Measurements from ENCODE around the gene GNAS-AS1.
A peak's percentile ranks its signal among the peaks of the same experiment; 100 is the strongest.

GNAS-AS1 gene

DNA sequence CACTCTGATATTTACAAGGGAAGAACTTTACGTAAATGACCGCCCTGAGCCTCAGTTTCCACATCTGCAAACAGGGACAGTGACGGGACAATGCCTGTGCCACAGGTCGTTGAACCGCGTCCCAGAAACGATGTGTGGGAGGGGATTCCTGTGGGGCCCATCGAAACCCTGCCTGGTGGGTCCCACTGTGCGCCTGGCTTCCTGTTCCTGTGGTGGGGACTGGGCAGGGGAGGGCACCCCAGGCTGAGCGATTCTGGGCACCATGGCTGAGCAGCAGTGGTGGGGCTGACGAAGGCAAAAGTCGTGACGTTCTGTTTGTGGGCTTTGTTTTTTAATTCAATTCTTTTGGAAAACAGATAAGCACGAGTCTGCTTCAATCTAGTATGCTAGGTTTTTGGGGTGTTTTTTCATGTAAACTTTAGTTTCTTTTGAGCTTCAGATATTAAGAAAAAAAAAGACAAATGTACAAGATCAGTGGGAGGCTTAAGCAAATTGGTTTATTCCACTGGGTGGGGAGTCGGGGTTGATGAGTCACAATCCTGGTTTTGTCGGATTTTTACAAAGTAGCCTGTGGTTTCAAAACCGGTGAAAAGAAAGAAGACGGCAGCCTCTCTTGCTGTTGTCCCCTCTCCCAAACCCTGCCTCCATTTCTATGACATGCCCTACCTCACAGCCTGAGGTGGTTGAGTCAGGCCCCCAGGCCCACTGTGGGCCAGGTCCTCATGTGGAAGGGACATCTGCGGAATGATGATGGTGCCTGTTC is 40.4 kb downstream of the GNAS-AS1 start:
- peak; percentile 23 to 24 for DNase-seq (ENCODE audit: low read depth in 2 of 2)

DNA sequence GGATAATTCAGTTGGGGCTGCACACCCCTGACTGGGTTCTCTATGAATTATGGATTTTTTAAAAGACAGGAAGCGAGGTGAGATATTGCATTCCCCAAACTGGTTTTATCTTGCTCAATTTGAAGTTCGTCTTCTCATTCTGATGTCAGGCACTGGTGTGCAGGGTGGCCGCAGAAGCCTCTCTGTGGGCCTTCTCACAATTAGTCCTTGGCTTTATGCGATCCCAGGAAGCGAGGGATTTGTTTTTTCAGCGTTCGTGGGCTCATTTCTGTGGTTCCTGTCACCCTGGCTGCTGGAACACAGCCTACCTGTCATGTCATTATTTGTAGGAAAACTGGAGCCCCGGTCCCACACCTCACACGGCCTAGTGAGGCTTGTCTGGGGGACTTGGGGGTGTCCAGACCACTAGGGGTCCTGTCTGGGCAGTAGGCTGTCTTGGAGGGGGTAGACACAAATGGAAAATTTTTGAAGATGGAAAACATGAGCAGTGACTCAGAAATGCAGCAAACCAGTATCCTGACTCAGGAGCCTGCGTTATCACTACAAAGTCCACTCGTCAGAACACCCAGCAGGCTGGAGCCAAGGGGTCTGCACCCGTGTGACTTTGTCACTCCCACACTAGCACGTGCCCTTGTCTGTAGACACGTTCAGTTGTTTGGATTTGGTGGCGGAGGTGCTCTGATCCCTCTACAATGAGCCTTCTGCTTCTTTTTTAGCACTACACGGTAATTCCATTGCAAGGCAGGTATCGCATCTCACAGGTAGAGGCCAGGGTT is 42.2 kb downstream of the GNAS-AS1 start:
- no peak for DNase-seq (ENCODE audit: low read depth in 2 of 2)

DNA sequence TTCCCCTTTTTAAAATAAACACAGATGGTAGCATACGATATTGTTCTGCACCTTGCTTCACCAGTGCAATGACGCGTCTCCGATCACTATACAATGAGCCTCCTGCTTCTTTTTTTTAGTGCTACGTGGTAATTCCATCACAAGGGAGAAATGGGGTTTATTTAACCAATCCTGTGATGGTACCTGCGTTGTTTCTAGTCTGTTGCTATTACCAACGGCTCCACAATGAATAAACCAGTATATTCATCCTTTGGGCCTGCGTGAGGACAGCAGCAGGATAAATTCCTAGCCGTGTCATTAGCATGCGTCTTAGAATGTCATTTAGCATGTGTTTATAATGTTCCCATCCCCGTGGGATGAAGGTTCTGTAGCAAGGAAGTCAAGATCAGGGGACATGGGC is 42.9 kb downstream of the GNAS-AS1 start:
- no peak for DNase-seq (ENCODE audit: low read depth in 2 of 2)

DNA sequence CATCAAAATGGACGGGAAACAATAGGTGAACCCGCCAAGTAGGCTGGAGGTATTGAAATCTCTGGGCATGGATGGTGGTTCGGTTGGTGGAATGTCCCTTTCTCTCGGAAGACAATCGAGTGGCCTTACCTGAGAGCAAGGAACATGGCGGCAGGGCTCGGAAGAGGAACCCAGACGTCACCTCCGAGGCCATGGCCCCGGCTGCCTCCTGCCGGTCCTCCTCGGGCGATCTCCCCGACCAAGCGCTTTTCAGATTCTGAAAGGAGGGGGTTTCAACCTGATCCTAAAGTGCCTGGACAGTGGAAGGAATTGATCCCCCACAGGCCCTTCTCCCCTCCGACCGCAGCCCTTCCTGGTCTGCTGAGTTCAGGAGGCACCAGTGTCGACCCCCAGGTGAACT is 47.2 kb downstream of the GNAS-AS1 start:
- DNase-seq (ENCODE audit: low read depth in 2 of 2) = no peak

DNA sequence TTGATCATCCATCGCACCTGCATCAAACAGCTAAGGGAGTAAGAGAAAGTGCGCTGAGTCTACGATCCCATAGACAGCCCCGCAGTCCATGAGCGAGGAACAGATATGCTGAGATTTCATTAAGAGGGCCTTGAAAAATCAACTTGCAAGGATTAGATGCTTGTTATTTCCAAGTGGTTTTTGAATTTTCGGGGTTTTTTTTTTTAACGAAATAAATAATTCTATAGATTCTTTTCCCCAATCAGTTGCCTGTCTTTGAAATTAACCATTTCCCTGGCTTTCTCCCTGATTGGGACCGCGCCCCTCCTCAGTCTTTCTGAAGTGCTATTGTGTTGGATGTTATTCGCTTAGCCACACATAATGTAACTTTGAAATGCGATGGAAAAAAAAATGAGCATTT is 48.6 kb downstream of the GNAS-AS1 start:
- no peak for DNase-seq (ENCODE audit: low read depth in 2 of 2)

GRCh38 chr20:58800134-58800871 is 50.4 kb downstream of the GNAS-AS1 start:
- DNase-seq (ENCODE audit: low read depth in 2 of 2) = no peak

DNA sequence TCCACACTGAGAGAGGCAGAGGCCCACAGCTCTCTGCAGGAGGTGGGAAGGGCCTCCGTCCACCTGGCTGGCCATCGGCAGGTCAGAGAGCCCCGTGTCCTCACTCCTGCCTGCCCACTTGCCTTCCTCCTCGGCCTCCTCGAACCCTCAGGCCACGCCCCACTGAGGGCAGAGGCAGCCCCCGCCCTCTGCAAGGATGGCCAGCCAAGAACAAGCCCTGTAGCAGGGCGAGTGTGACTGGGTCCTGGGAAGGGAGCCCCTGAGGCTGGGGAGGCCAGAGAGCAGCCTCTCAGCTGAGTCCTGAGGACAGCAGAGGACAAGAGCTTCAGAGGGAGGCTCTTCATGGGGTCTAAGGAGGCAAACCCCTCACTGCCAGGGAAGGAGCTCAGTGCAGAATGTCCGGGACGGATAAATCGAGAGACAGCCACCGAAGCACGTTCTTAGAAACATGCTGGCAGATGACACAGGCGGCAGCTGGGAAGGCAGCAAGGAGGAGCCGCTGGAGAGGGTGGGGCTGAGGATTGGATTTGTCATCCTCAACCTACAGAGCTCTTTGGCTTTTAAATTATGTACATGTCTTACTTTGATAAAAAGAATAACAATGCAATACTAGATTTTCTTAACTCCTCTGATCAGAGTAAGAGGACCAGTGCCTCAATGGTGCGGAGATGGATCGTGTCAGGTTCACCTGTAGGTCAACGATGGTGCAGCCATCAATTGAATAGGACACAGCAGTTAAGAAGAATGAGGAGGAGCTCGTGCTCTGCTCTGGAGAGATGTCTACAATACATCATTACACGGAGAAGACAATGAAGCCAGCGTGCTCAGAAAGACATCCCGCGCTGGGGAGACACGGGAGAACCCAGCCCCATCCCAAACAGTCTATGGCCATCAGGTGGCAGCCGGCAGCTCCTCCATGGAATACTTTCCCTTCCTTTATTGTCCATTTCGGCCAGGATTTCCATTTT is 53.0 kb downstream of the GNAS-AS1 start:
- DNase-seq (ENCODE audit: low read depth in 2 of 2) = no peak

DNA sequence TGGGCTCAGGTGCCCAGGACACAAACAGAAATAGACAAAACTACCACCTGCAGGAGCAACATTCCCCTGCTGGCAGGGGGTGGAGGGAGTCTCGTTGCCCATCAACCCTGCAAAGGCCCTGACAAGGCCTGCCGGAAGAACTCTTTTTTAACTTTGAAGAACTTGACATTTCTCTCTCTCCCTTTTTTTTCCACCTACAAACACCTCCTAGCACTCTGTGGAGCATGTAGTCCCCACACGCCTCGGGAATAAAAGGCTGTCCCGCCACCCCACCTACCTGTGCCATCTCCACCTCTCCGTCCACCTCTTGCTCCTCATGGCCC is 54.8 kb downstream of the GNAS-AS1 start:
- no peak for DNase-seq (ENCODE audit: low read depth in 2 of 2)

DNA sequence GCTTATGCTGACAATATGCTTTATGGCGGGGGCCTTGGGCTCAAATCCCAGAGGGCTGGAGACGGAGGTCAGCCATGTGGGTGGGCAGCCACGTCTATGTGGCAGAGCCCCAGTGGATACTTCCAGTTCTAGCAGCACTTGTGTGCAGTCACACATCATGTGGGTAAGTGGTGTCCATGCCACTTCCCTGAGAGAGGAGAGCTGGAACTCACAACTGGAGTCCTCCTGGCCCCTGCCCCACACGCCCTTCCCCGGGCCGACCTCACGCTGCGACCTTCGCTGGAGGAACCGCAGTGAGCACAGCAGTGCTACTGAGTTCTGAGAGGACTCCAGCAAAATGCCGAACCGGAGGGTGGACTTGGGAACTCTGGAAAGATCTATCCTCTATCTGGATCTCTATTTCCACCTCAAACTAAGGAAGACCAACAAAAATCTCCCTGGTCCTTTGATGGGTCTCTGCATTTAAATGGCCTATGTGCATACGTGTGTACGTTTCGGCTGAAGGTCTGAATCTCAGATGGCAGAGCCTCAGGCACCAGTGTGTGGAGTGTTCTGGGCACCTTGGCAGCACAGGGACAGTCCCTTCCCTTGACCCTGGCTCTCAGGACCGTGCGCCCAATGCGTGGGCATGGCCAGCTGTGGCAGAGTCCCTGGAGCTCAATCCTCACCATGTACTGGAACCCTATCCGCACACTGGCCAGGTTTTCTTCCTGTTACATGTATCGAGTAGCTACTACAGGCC is 55.4 kb downstream of the GNAS-AS1 start:
- no peak for DNase-seq (ENCODE audit: low read depth in 2 of 2)

DNA sequence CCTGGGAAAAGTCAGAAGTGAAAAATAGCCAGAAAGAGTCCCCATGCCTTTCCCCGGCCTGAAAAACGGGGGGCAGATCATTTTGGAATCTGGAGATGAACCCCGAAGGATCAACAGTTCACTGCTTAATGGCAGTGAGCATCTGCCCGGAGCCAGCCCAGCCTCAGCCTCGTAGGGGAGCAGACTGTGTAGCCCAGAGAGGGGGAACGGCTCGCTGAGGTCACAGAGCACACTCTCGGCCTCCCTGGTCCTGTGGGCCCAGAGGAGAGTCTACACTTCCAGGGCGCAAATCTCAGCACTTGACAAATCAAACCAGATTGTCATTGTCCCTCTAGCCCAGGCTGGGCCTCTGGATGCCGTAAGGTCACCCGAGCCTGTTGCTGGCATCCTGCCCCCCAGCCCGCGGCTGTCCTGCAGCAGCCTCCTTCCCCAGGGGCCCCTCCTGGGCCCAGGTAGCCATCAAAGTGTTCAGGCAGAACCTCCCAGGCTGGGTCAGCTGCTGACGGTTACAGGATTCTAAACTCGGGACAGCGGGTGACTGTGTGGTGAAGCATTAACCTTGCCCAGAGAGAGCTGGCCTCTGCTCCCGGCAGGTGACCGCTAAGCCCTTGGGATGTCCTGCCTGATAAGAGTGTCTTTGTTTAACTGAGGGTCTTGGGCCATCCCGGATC is 56.1 kb downstream of the GNAS-AS1 start:
- no peak for DNase-seq (ENCODE audit: low read depth in 2 of 2)

GRCh38 chr20:58793512-58794420 is 56.9 kb downstream of the GNAS-AS1 start:
- no peak for DNase-seq (ENCODE audit: low read depth in 2 of 2)

GRCh38 chr20:58792426-58792825 is 58.3 kb downstream of the GNAS-AS1 start:
- no peak for DNase-seq (ENCODE audit: low read depth in 2 of 2)

DNA sequence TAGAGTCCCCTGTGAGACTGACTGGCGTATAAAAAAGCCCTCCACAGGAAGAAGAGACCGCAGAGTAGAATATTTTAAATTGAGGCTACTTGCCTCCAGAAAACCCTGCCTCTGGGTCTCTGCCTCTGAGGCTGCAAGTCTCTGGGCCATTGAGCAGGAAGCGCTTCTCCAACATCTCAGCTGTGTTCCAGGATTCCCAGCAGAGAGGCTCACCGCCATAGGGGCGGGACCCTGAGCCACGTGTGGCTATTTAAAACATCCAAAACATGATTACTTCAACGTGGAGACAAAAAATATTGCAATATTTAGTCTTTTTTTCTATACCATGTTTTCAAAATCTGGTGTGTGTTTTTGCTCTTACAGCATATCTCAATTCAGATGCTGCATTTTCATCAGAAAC is 59.4 kb downstream of the GNAS-AS1 start:
- no peak for DNase-seq (ENCODE audit: low read depth in 2 of 2)

GRCh38 chr20:58790454-58790853 is 60.2 kb downstream of the GNAS-AS1 start:
- no peak for DNase-seq (ENCODE audit: low read depth in 2 of 2)

GRCh38 chr20:58788896-58789544 is 61.7 kb downstream of the GNAS-AS1 start:
- no peak for DNase-seq (ENCODE audit: low read depth in 2 of 2)

DNA sequence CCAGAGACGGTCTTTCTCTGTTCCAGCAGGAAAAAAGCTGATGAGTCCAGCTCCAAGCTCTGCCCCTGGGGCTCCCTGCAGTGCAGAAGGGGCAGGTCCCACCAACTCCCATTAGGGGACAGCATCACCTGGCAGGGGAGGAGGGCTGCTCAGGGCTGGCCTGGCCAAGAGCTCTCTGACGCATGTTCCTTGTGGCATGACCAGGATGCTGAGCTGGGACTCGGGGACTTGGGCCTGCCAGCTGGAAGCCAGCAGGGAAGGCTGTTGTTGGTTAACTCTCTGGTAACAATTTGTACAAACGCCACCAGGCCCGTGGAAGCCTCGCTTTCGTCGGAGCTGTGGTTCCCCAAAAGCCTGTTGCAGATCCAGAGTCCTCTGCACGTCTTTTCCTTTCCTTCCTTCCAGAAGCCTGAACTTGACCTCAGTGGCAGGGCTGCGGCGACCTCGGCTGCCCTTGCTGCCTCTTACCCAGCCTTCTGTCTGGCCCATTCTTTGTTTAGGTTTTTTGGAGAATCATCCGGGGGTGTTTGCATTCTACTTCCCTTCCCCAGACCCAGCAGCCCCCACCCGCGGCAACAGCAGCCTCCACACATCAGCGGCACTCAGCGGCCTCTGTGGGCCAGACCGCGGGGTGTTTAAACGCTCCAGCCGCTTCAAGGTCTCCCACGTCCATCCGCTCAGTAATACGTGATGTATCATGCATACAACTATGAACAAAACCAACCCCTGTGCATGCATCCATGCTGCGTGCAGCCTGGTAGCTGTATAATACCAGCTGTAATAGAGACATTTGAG is 63.3 kb downstream of the GNAS-AS1 start:
- no peak for DNase-seq (ENCODE audit: low read depth in 2 of 2)

- no peak for DNase-seq (ENCODE audit: low read depth in 2 of 2)
These were observed 66.2 kb downstream of the GNAS-AS1 start for GRCh38 chr20:58784321-58785074.

Measured in stimulated activated CD8-positive, alpha-beta memory T cell treated with anti-CD3 and anti-CD28 coated beads, Interleukin-2, amount 100 ng/mL, for 48 hours (primary cell).